HCT116 (cell line): ENCODE data around the gene PIP5K1A. TPM values are rescaled to one million over a fixed set of nuclear protein-coding genes. Genes with fewer than 3 reads are reported as not detected.

ENCODE experiments used
- ATAC-seq: fragments of 200-7000 bp; cut with Tn5 transposase; 2 replicates; pipeline ENCODE4 v1.9.1; 2020; ENCODE audit warnings: mild to moderate bottlenecking, moderate library complexity
- BruUV-seq: library from RNA; stranded (reverse); fragments of 400-500 nt; replicated peaks from 2 replicates; lab custom pipeline; 2021; lab: Mats Ljungman, UMichigan
- CTCF ChIA-PET: fragments of 300-600 bp; sonication (Branson Sonifier 250); formaldehyde crosslinking; loops from one replicate; lab custom pipeline; 2021; ENCODE audit warnings: antibody characterized with exemption; lab: Charles Lee
- POLR2A ChIA-PET: fragments of 300-600, 350-600 bp; sonication (Branson Sonifier 250); formaldehyde crosslinking; loops from one replicate; lab custom pipeline; 2021; ENCODE audit warnings: antibody characterized with exemption; lab: Charles Lee
- RAD21 ChIA-PET, 2 experiments: fragments of 300-600 bp; sonication (Branson Sonifier 250); formaldehyde crosslinking; loops; one replicate each; lab custom pipeline; 2023; ENCODE audit warnings: low total read pairs in 2 of 2; ENCODE audit not compliant: uncharacterized antibody in 2 of 2, unreplicated experiment in 2 of 2, low non-redundant PET in 1 of 2; lab: Charles Lee
- DNase-seq: peaks from one replicate; pipeline ENCODE4 v3.0.0-alpha.2; 2010; ENCODE audit warnings: low read depth, low spot score
- H2AFZ ChIP-seq: fragments of 200-600 bp; shearing (Covaris generic), sonication (generic); 2 replicates; pipeline ENCODE4 v1.6.1; 2017; ENCODE audit warnings: low read depth, mixed run types, mixed read lengths, antibody characterized with exemption, low read length; ENCODE audit not compliant: poor library complexity, severe bottlenecking
- H3K27ac ChIP-seq: 2 replicates; pipeline ENCODE4 v1.5.1; 2012; ENCODE audit warnings: low read depth, low read length
- H3K27me3 ChIP-seq: fragments of 200-600 bp; sonication (generic); 2 replicates; pipeline ENCODE4 v1.6.1; 2016; ENCODE audit warnings: mixed run types, low read length, mixed read lengths; ENCODE audit not compliant: insufficient read depth
- H3K36me3 ChIP-seq, 2 experiments: fragments of 200-500 bp in 1 of 2; fragments of 200-600 bp in 1 of 2; sonication (Bioruptor generic) in 1 of 2; sonication (generic) in 1 of 2; 2 replicates each; pipeline versions ENCODE4 v1.5.1 to v1.6.1; 2014 to 2016; ENCODE audit warnings: low read length in 2 of 2, inconsistent platforms in 1 of 2, mixed read lengths in 1 of 2, mixed run types in 1 of 2; ENCODE audit not compliant: insufficient read depth in 2 of 2, control insufficient read depth in 1 of 2
- H3K4me1 ChIP-seq, 2 experiments: fragments of 200-600 bp in 1 of 2; sonication (generic) in 1 of 2; 2 replicates each; pipeline versions ENCODE4 v1.5.1 to v1.6.1; 2012 to 2017; ENCODE audit warnings: low read length in 2 of 2, inconsistent platforms in 1 of 2, mild to moderate bottlenecking in 1 of 2, mixed read lengths in 1 of 2, mixed run types in 1 of 2, moderate library complexity in 1 of 2; ENCODE audit not compliant: insufficient read depth in 2 of 2, control insufficient read depth in 1 of 2
- H3K4me2 ChIP-seq: fragments of 200-600 bp; sonication (generic); 2 replicates; pipeline ENCODE4 v1.6.1; 2017; ENCODE audit warnings: mixed run types, low read length, mixed read lengths
- H3K4me3 ChIP-seq, 2 experiments: fragments of 200-600 bp in 1 of 2; sonication (generic) in 1 of 2; replicated peaks in 1 of 2; 2 replicates each; pipeline ENCODE4 v1.5.1; 2011 to 2016; ENCODE audit warnings: low read length in 2 of 2, control low read depth in 1 of 2, low read depth in 1 of 2, mild to moderate bottlenecking in 1 of 2, mixed read lengths in 1 of 2, mixed run types in 1 of 2
- H3K79me2 ChIP-seq: fragments of 200-600 bp; sonication (generic); 2 replicates; pipeline ENCODE4 v1.6.1; 2017; ENCODE audit warnings: mild to moderate bottlenecking, mixed run types, low read length, moderate library complexity, mixed read lengths; ENCODE audit not compliant: insufficient read depth
- H3K9ac ChIP-seq: fragments of 200-600 bp; sonication (generic); 2 replicates; pipeline ENCODE4 v1.6.1; 2016; ENCODE audit warnings: low read length, mixed read lengths
- H3K9me2 ChIP-seq: fragments of 200-600 bp; sonication (generic), shearing (Covaris generic); 2 replicates; pipeline ENCODE4 v1.6.1; 2017; ENCODE audit warnings: mixed run types, mild to moderate bottlenecking, moderate library complexity; ENCODE audit not compliant: insufficient read depth
- H3K9me3 ChIP-seq, 2 experiments: fragments of 200-500 bp in 1 of 2; fragments of 200-600 bp in 1 of 2; sonication (Bioruptor generic) in 1 of 2; sonication (generic) in 1 of 2; 2 replicates each; pipeline ENCODE4 v1.6.1; 2014 to 2017; ENCODE audit warnings: low read length in 2 of 2, mixed read lengths in 2 of 2, inconsistent platforms in 1 of 2, low read depth in 1 of 2, mild to moderate bottlenecking in 1 of 2, mixed run types in 1 of 2, moderate library complexity in 1 of 2; ENCODE audit not compliant: control insufficient read depth in 1 of 2, insufficient read depth in 1 of 2
- H4K20me1 ChIP-seq: fragments of 200-600 bp; sonication (generic), shearing (Covaris generic); 2 replicates; pipeline ENCODE4 v1.6.1; 2017; ENCODE audit warnings: mixed run types, mild to moderate bottlenecking, moderate library complexity; ENCODE audit not compliant: insufficient read depth
- CBX3 ChIP-seq: IDR thresholded peaks from 2 replicates; pipeline ENCODE4 v1.6.1; 2012; ENCODE audit warnings: low read depth
- EGR1 ChIP-seq: IDR thresholded peaks from 2 replicates; pipeline ENCODE4 v1.6.1; 2012; ENCODE audit warnings: low read depth
- ELF1 ChIP-seq: IDR thresholded peaks from 2 replicates; pipeline ENCODE4 v1.6.1; 2012; ENCODE audit warnings: low read depth, borderline replicate concordance
- EZH2 ChIP-seq: fragments of 200-600 bp; sonication (generic); IDR thresholded peaks from 2 replicates; pipeline ENCODE4 v1.6.1; 2017; ENCODE audit warnings: antibody characterized with exemption, mixed run types
- EZH2phosphoT487 ChIP-seq: fragments of 200-600 bp; IDR thresholded peaks from 2 replicates; pipeline ENCODE4 v1.6.1; 2018; ENCODE audit warnings: antibody characterized with exemption, borderline replicate concordance
- FOSL1 ChIP-seq: IDR thresholded peaks from 2 replicates; pipeline ENCODE4 v1.6.1; 2012; ENCODE audit warnings: low read depth
- JUND ChIP-seq: IDR thresholded peaks from 2 replicates; pipeline ENCODE4 v1.6.1; 2012
- POLR2A ChIP-seq: IDR thresholded peaks from 2 replicates; pipeline ENCODE4 v1.7.0; 2011; ENCODE audit warnings: borderline replicate concordance; ENCODE audit not compliant: insufficient read depth, insufficient read length; ENCODE audit errors: extremely low read depth
- SP1 ChIP-seq: IDR thresholded peaks from 2 replicates; pipeline ENCODE4 v1.6.1; 2012; ENCODE audit warnings: low read depth
- SRF ChIP-seq: IDR thresholded peaks from 2 replicates; pipeline ENCODE4 v1.6.1; 2012; ENCODE audit warnings: low read depth
- TCF7L2 ChIP-seq: IDR thresholded peaks from 2 replicates; pipeline ENCODE4 v1.7.0; 2011; ENCODE audit warnings: borderline replicate concordance, inconsistent platforms; ENCODE audit not compliant: insufficient read depth, insufficient read length; ENCODE audit errors: extremely low read depth
- ZNF274 ChIP-seq: fragments of 200-500 bp; sonication (Bioruptor generic); IDR thresholded peaks from 2 replicates; pipeline ENCODE4 v1.6.1; 2014; ENCODE audit warnings: mild to moderate bottlenecking, low read depth, low read length, inconsistent platforms
- intact Hi-C: fragments of 100-400 bp; cut with micrococcal nuclease; formaldehyde crosslinking; loops from 2 replicates; pipeline ENCODE4 v1.10.0; 2022
- total RNA-seq: library from RNA; stranded (reverse); gene quantifications from one replicate; pipeline ENCODE4 v1.2.1, GENCODE V29; 2021; ENCODE audit not compliant: unreplicated experiment
- TF ChIP-seq, protein P1 (sequence below): IDR thresholded peaks from 2 replicates; pipeline ENCODE4 v1.6.1; 2012; ENCODE audit warnings: low read depth
- TF ChIP-seq, protein P2 (sequence below), 3 experiments: fragments of 200-600 bp in 1 of 3; sonication (generic) in 1 of 3; IDR thresholded peaks in 2 of 3; conservative IDR thresholded peaks in 1 of 3; 2 replicates each; pipeline ENCODE4 v1.5.1; 2012 to 2017; ENCODE audit warnings: low read depth in 2 of 3, low read length in 2 of 3, antibody characterized with exemption in 1 of 3, borderline replicate concordance in 1 of 3, control low read depth in 1 of 3, mild to moderate bottlenecking in 1 of 3, mixed read lengths in 1 of 3, mixed run types in 1 of 3, moderate library complexity in 1 of 3; ENCODE audit not compliant: insufficient read depth in 1 of 3
- TF ChIP-seq, protein P3 (sequence below): IDR thresholded peaks from 2 replicates; pipeline ENCODE4 v1.6.1; 2011; ENCODE audit warnings: mild to moderate bottlenecking, low read length, moderate library complexity; ENCODE audit not compliant: insufficient replicate concordance; ENCODE audit errors: extremely low read depth
- TF ChIP-seq, protein P4 (sequence below): IDR thresholded peaks from 2 replicates; pipeline ENCODE4 v1.6.1; 2012
- TF ChIP-seq, protein P5 (sequence below): IDR thresholded peaks from 2 replicates; pipeline ENCODE4 v1.6.1; 2012

Gene PIP5K1A
- total RNA-seq, 1 experiment from 2014 or later, result 75.4 TPM

DNA sequence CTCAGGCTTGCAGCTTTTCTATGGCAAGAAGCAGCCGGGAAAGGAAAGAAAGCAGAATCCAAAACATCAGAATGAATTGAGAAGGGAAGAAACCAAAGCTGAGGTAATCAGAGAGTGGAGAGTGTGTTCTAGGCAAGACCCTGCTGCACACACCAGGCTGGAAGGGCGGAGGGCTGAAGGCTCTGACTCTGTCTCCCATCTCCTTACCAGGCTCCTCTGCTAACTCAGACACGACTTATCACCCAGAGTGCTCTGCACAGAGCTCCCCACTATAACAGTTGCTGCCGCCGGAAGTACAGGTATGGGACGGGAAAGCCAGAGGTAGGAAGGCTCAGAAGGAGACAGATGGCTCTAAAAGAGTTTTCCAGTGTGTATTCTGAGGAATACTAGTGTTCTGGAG, 31.2 kb upstream of the PIP5K1A start:
- BruUV-seq, result no TSS peak
- Histone ChIP-seq H3K4me2 (peak overlapping the region; percentile 85), H3K4me1 (peaks cover 11 to 19% of the 10 kb centered on the region in 2 experiments), H3K79me2 (peaks cover 24% of the 10 kb centered on the region; the same call in 1 of the 2 replicates), H3K9me3 (no peaks in the 10 kb centered on the region), H3K36me3 (peaks cover 2 to 12% of the 10 kb centered on the region in 2 experiments; a peak in 3 of 4 replicates), H3K4me3 (peak overlapping the region; percentile 83 to 88), H4K20me1 (no peaks in the 10 kb centered on the region), H2AFZ (no peak overlapping the region), H3K27ac (no peak overlapping the region), H3K27me3 (no peaks in the 10 kb centered on the region), H3K9ac (peak overlapping the region; percentile 84), H3K9me2 (no peaks in the 10 kb centered on the region)
- ATAC-seq, result no peak
- CTCF ChIA-PET, result interaction anchor here (1.4 kb wide), 1 partner anchor 67 kb away, joined by 5 read pairs; no protein-coding TSS in a partner anchor
- DNase-seq, result no peak
- TF ChIP-seq TCF7L2 (no peak), EGR1 (no peak), CBX3 (no peak), ZNF274 (no peak), EZH2 (no peak), ELF1 (no peak), FOSL1 (no peak), JUND (no peak), EZH2phosphoT487 (no peak), POLR2A (no peak), SRF (no peak), SP1 (no peak)
- TF ChIP-seq, protein P1, sequence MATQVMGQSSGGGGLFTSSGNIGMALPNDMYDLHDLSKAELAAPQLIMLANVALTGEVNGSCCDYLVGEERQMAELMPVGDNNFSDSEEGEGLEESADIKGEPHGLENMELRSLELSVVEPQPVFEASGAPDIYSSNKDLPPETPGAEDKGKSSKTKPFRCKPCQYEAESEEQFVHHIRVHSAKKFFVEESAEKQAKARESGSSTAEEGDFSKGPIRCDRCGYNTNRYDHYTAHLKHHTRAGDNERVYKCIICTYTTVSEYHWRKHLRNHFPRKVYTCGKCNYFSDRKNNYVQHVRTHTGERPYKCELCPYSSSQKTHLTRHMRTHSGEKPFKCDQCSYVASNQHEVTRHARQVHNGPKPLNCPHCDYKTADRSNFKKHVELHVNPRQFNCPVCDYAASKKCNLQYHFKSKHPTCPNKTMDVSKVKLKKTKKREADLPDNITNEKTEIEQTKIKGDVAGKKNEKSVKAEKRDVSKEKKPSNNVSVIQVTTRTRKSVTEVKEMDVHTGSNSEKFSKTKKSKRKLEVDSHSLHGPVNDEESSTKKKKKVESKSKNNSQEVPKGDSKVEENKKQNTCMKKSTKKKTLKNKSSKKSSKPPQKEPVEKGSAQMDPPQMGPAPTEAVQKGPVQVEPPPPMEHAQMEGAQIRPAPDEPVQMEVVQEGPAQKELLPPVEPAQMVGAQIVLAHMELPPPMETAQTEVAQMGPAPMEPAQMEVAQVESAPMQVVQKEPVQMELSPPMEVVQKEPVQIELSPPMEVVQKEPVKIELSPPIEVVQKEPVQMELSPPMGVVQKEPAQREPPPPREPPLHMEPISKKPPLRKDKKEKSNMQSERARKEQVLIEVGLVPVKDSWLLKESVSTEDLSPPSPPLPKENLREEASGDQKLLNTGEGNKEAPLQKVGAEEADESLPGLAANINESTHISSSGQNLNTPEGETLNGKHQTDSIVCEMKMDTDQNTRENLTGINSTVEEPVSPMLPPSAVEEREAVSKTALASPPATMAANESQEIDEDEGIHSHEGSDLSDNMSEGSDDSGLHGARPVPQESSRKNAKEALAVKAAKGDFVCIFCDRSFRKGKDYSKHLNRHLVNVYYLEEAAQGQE, result no peak
- TF ChIP-seq, protein P2, sequence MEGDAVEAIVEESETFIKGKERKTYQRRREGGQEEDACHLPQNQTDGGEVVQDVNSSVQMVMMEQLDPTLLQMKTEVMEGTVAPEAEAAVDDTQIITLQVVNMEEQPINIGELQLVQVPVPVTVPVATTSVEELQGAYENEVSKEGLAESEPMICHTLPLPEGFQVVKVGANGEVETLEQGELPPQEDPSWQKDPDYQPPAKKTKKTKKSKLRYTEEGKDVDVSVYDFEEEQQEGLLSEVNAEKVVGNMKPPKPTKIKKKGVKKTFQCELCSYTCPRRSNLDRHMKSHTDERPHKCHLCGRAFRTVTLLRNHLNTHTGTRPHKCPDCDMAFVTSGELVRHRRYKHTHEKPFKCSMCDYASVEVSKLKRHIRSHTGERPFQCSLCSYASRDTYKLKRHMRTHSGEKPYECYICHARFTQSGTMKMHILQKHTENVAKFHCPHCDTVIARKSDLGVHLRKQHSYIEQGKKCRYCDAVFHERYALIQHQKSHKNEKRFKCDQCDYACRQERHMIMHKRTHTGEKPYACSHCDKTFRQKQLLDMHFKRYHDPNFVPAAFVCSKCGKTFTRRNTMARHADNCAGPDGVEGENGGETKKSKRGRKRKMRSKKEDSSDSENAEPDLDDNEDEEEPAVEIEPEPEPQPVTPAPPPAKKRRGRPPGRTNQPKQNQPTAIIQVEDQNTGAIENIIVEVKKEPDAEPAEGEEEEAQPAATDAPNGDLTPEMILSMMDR (IDR thresholded peaks at IDR 0.05 in 2 of 3, conservative IDR thresholded peaks at IDR 0.05 in 1 of 3; ENCODE audit: borderline replicate concordance in 1 of 3, insufficient read depth in 1 of 3, low read depth in 2 of 3, low read length in 2 of 3), result no peak
- TF ChIP-seq, protein P3, sequence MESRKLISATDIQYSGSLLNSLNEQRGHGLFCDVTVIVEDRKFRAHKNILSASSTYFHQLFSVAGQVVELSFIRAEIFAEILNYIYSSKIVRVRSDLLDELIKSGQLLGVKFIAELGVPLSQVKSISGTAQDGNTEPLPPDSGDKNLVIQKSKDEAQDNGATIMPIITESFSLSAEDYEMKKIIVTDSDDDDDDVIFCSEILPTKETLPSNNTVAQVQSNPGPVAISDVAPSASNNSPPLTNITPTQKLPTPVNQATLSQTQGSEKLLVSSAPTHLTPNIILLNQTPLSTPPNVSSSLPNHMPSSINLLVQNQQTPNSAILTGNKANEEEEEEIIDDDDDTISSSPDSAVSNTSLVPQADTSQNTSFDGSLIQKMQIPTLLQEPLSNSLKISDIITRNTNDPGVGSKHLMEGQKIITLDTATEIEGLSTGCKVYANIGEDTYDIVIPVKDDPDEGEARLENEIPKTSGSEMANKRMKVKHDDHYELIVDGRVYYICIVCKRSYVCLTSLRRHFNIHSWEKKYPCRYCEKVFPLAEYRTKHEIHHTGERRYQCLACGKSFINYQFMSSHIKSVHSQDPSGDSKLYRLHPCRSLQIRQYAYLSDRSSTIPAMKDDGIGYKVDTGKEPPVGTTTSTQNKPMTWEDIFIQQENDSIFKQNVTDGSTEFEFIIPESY, result no peak
- TF ChIP-seq, protein P4, sequence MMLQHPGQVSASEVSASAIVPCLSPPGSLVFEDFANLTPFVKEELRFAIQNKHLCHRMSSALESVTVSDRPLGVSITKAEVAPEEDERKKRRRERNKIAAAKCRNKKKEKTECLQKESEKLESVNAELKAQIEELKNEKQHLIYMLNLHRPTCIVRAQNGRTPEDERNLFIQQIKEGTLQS, result no peak
- TF ChIP-seq, protein P5, sequence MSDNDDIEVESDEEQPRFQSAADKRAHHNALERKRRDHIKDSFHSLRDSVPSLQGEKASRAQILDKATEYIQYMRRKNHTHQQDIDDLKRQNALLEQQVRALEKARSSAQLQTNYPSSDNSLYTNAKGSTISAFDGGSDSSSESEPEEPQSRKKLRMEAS, result no peak
- intact Hi-C loops, result no loop called here
- POLR2A ChIA-PET, result interaction anchor here (0.7 to 1.0 kb wide), 2 partner anchors 19 to 23 kb away, joined by 3 read pairs; partner anchors contain the start of gene VPS72
- RAD21 ChIA-PET, result no interaction called here
